H1 (cell line): ENCODE measurements around the gene IL21R. TPM values are rescaled to one million over a fixed set of nuclear protein-coding genes. Genes with fewer than 3 reads are reported as not detected.

Experiments
- ATF3 ChIP-seq: IDR thresholded peaks from 2 replicates; pipeline ENCODE4 v1.6.1; 2011; ENCODE audit warnings: low read depth, mild to moderate bottlenecking, low read length; ENCODE audit not compliant: insufficient read depth
- CHD7 ChIP-seq: fragments of 300-600 bp; sonication (generic); IDR thresholded peaks from 2 replicates; pipeline ENCODE4 v1.7.1; 2012; ENCODE audit warnings: low read length, moderate library complexity, mild to moderate bottlenecking, inconsistent platforms; ENCODE audit not compliant: insufficient replicate concordance
- E2F6 ChIP-seq: IDR thresholded peaks from 2 replicates; pipeline ENCODE4 v1.6.1; 2012; ENCODE audit warnings: inconsistent platforms
- FOSL1 ChIP-seq: IDR thresholded peaks from 2 replicates; pipeline ENCODE4 v1.6.1; 2011; ENCODE audit warnings: mild to moderate bottlenecking, low read depth, low read length, moderate library complexity; ENCODE audit not compliant: insufficient read depth
- JUN ChIP-seq: IDR thresholded peaks from 2 replicates; pipeline ENCODE4 v1.6.1; 2011; ENCODE audit warnings: low read depth, mild to moderate bottlenecking, improper control_type of control experiment, low read length
- JUND ChIP-seq: IDR thresholded peaks from 2 replicates; pipeline ENCODE4 v1.6.1; 2011; ENCODE audit warnings: mild to moderate bottlenecking, improper control_type of control experiment, low read length
- MAFK ChIP-seq: IDR thresholded peaks from 2 replicates; pipeline ENCODE4 v1.6.1; 2012; ENCODE audit warnings: low read depth, mild to moderate bottlenecking, improper control_type of control experiment, low read length
- SP2 ChIP-seq: IDR thresholded peaks from 2 replicates; pipeline ENCODE4 v1.6.1; 2012; ENCODE audit warnings: mild to moderate bottlenecking, low read length, inconsistent platforms
- TBP ChIP-seq: IDR thresholded peaks from 2 replicates; pipeline ENCODE4 v1.6.1; 2011; ENCODE audit warnings: low read depth, low read length, improper control_type of control experiment
- polyA plus RNA-seq, 7 experiments: library from polyadenylated mRNA; depleted of rRNA in 3 of 7; stranded (reverse) in 5 of 7; unstranded in 2 of 7; fragments of >200 nt in 5 of 7; fragments of 200-250 nt in 2 of 7; gene quantifications; 1 replicate in 5 of 7; 2 replicates in 1 of 7; 4 replicates in 1 of 7; pipeline versions ENCODE4 v1.2.1 to v1.2.3, GENCODE V29; 2011 to 2013; ENCODE audit warnings: missing spikeins in 2 of 7, mixed read lengths in 2 of 7
- total RNA-seq: library from RNA; stranded (reverse); fragmentation: NEBNext Ultra II Directional; extraction: Animal tissue kit (Norgen Biotek cat#: 25700); gene quantifications from 2 replicates; pipeline ENCODE4 v1.2.1, GENCODE V29; 2021

The IL21R gene
- total and polyA plus RNA-seq, 2 of the 8 experiments (the other 6 are each of a cell fraction or from before 2014, with no cell fraction given): 0.34 to 0.70 TPM

GRCh38 chr16:27460663-27461482, 58.9 kb downstream of the IL21R start (continued):
- TF ChIP-seq CHD7 (no peak), E2F6 (no peak), JUND (no peak), SP2 (no peak), ATF3 (no peak), MAFK (no peak), FOSL1 (no peak), JUN (no peak), TBP (no peak)
